Raji (cell line): ENCODE results near the gene TSR1.

Experiments
- POLR2A ChIP-seq: IDR thresholded peaks from 2 replicates; pipeline ENCODE4 v1.6.1; 2011; ENCODE audit warnings: low read depth, low read length, control low read depth; ENCODE audit not compliant: insufficient read depth

TSR1 gene

GRCh38 chr17:2361010-2361760, 24.9 kb upstream of the TSR1 start:
- no peak for TF ChIP-seq POLR2A

GRCh38 chr17:2357931-2358434, 21.7 kb upstream of the TSR1 start:
- TF ChIP-seq POLR2A: no peak

GRCh38 chr17:2357237-2357636, 21.0 kb upstream of the TSR1 start:
- TF ChIP-seq POLR2A: no peak

- TF ChIP-seq POLR2A: no peak
Measured at GRCh38 chr17:2354311-2354710, 18.1 kb upstream of the TSR1 start.

GRCh38 chr17:2351269-2351668, 15.0 kb upstream of the TSR1 start:
- TF ChIP-seq POLR2A: no peak

- TF ChIP-seq POLR2A: no peak
Measured at GRCh38 chr17:2347805-2348685, 11.8 kb upstream of the TSR1 start.

- TF ChIP-seq POLR2A: no peak
Measured at GRCh38 chr17:2346475-2346874, 10.2 kb upstream of the TSR1 start.

- TF ChIP-seq POLR2A: no peak
Measured at GRCh38 chr17:2344528-2344927, 8.3 kb upstream of the TSR1 start.

- TF ChIP-seq POLR2A: no peak
Measured at GRCh38 chr17:2343421-2343820, 7.2 kb upstream of the TSR1 start.

GRCh38 chr17:2338315-2338657, 2.0 kb upstream of the TSR1 start:
- no peak for TF ChIP-seq POLR2A

GRCh38 chr17:2337544-2338314, 1.5 kb upstream of the TSR1 start:
- no peak for TF ChIP-seq POLR2A

- no peak for TF ChIP-seq POLR2A
Measured at GRCh38 chr17:2336852-2337543, 741 bp upstream of the TSR1 start, which contains the start of gene SGSM2. SGSM2 (plus strand) TSS chr17:2337501; CDS start chr17:2337689, 188 bp downstream.

GRCh38 chr17:2335726-2336214, 487 bp downstream of the TSR1 start:
- TF ChIP-seq POLR2A: no peak

GRCh38 chr17:2331303-2331702, 5.0 kb downstream of the TSR1 start:
- TF ChIP-seq POLR2A: no peak

GRCh38 chr17:2323629-2324314, 12.5 kb downstream of the TSR1 start:
- TF ChIP-seq POLR2A: no peak

GRCh38 chr17:2321399-2321798, 14.9 kb downstream of the TSR1 start:
- TF ChIP-seq POLR2A: no peak
